GM23338 (cell line): ENCODE measurements around the gene VLDLR. TPM values are rescaled to one million over a fixed set of nuclear protein-coding genes. Genes with fewer than 3 reads are reported as not detected.

ENCODE experiments used
- ATAC-seq: fragments of 200-7000 bp; cut with Tn5 transposase; 3 replicates; pipeline ENCODE4 v1.9.1; 2020
- DNase-seq: peaks from one replicate; pipeline ENCODE4 v3.0.0-alpha.2; 2015; ENCODE audit warnings: low spot score
- H2AFZ ChIP-seq: fragments of 200-600 bp; sonication (generic); 2 replicates; pipeline ENCODE4 v1.8.0; 2016; ENCODE audit warnings: antibody characterized with exemption, mild to moderate bottlenecking, moderate library complexity
- H3F3A ChIP-seq: fragments of 200-600 bp; sonication (generic); replicated peaks from 2 replicates; pipeline ENCODE4 v1.8.0; 2017; ENCODE audit warnings: antibody characterized with exemption, mixed run types, low read depth
- H3K27ac ChIP-seq: fragments of 200-600 bp; sonication (generic); 2 replicates; pipeline ENCODE4 v1.6.1; 2016; ENCODE audit warnings: low read depth
- H3K27me3 ChIP-seq: fragments of 200-600 bp; sonication (generic); 2 replicates; pipeline ENCODE4 v1.8.0; 2016; ENCODE audit warnings: mild to moderate bottlenecking, mixed run types, moderate library complexity; ENCODE audit not compliant: insufficient read depth
- H3K36me3 ChIP-seq: fragments of 200-600 bp; sonication (generic); 2 replicates; pipeline ENCODE4 v1.8.0; 2016; ENCODE audit warnings: mild to moderate bottlenecking; ENCODE audit not compliant: insufficient read depth
- H3K4me1 ChIP-seq: fragments of 200-600 bp; sonication (generic); 2 replicates; pipeline ENCODE4 v1.8.0; 2016; ENCODE audit warnings: mild to moderate bottlenecking, moderate library complexity; ENCODE audit not compliant: insufficient read depth
- H3K4me2 ChIP-seq: fragments of 200-600 bp; sonication (generic); 2 replicates; pipeline ENCODE4 v1.7.1; 2017; ENCODE audit warnings: mixed run types
- H3K4me3 ChIP-seq: fragments of 200-600 bp; sonication (generic); 2 replicates; pipeline ENCODE4 v1.6.1; 2016; ENCODE audit warnings: mixed run types
- H3K79me2 ChIP-seq: fragments of 200-600 bp; sonication (generic); replicated peaks from 2 replicates; pipeline ENCODE4 v1.8.0; 2017; ENCODE audit warnings: mild to moderate bottlenecking; ENCODE audit not compliant: insufficient read depth
- H3K9me2 ChIP-seq: fragments of 200-600 bp; sonication (generic); 2 replicates; pipeline ENCODE4 v1.8.0; 2017; ENCODE audit not compliant: insufficient read depth
- H4K20me1 ChIP-seq: fragments of 200-600 bp; sonication (generic); replicated peaks from 2 replicates; pipeline ENCODE4 v1.8.0; 2017; ENCODE audit warnings: mild to moderate bottlenecking; ENCODE audit not compliant: insufficient read depth
- H3K27ac Mint-ChIP-seq: 2 replicates; pipeline ENCODE4 v1.8.0; 2020; ENCODE audit warnings: inconsistent platforms, mild to moderate bottlenecking, moderate library complexity, mixed read lengths
- H3K27me3 Mint-ChIP-seq: 3 replicates; pipeline ENCODE4 v1.8.0; 2022; ENCODE audit warnings: low read depth, mild to moderate bottlenecking, moderate library complexity, mixed read lengths, inconsistent platforms; ENCODE audit not compliant: insufficient read depth, poor library complexity
- H3K36me3 Mint-ChIP-seq: 3 replicates; pipeline ENCODE4 v1.8.0; 2021; ENCODE audit warnings: low read depth, mild to moderate bottlenecking, inconsistent platforms, moderate library complexity, mixed read lengths
- H3K4me1 Mint-ChIP-seq: 3 replicates; pipeline ENCODE4 v1.8.0; 2020; ENCODE audit warnings: mild to moderate bottlenecking, inconsistent platforms, mixed read lengths
- H3K4me3 Mint-ChIP-seq: 3 replicates; pipeline ENCODE4 v1.8.0; 2021; ENCODE audit warnings: moderate library complexity, mild to moderate bottlenecking, inconsistent platforms, mixed read lengths
- H3K9me3 Mint-ChIP-seq: 3 replicates; pipeline ENCODE4 v1.8.0; 2020; ENCODE audit warnings: moderate library complexity, mild to moderate bottlenecking, inconsistent platforms, mixed read lengths
- CREB1 ChIP-seq: fragments of 250-450 bp; sonication (Bioruptor Pico); IDR thresholded peaks from 2 replicates; pipeline ENCODE4 v1.5.0; 2020; ENCODE audit warnings: low read depth, mild to moderate bottlenecking, moderate library complexity
- EZH2 ChIP-seq: fragments of 200-600 bp; sonication (generic); IDR thresholded peaks from one replicate; pipeline ENCODE4 v1.8.0; 2017; ENCODE audit warnings: antibody characterized with exemption, mild to moderate bottlenecking, low read depth; ENCODE audit not compliant: unreplicated experiment
- EZH2phosphoT487 ChIP-seq: fragments of 200-600 bp; sonication (generic); IDR thresholded peaks from one replicate; pipeline ENCODE4 v1.8.1; 2018; ENCODE audit warnings: antibody characterized with exemption; ENCODE audit not compliant: unreplicated experiment
- JUNB ChIP-seq: IDR thresholded peaks from one replicate; pipeline ENCODE4 v1.6.1; 2016; ENCODE audit warnings: antibody characterized with exemption; ENCODE audit not compliant: unreplicated experiment
- NANOG ChIP-seq: IDR thresholded peaks from 2 replicates; pipeline ENCODE4 v1.6.1; 2016; ENCODE audit warnings: antibody characterized with exemption, borderline replicate concordance
- POLR2AphosphoS5 ChIP-seq: IDR thresholded peaks from 2 replicates; pipeline ENCODE4 v1.6.1; 2016; ENCODE audit warnings: antibody characterized with exemption, low read depth
- STAT1 ChIP-seq: IDR thresholded peaks from one replicate; pipeline ENCODE4 v1.6.1; 2016; ENCODE audit warnings: antibody characterized with exemption; ENCODE audit not compliant: unreplicated experiment
- ZNF114 ChIP-seq: fragments of 250-450 bp; sonication (Bioruptor Pico); IDR thresholded peaks from 2 replicates; pipeline ENCODE4 v1.5.0; 2020; ENCODE audit warnings: mild to moderate bottlenecking, moderate library complexity
- ZNF331 ChIP-seq: fragments of 250-450 bp; sonication (Bioruptor Pico); IDR thresholded peaks from 2 replicates; pipeline ENCODE4 v1.5.0; 2020; ENCODE audit warnings: low read depth, mild to moderate bottlenecking, moderate library complexity
- polyA plus RNA-seq: library from polyadenylated mRNA; unstranded; fragments of >200 nt; fragmentation: Nextera tagmentation; extraction: Ambion mirVana; gene quantifications from 2 replicates; pipeline ENCODE4 v1.2.1, GENCODE V29; 2016
- total RNA-seq: library from RNA; depleted of rRNA; stranded (reverse); fragments of >200 nt; shearing (Covaris generic); gene quantifications from 2 replicates; pipeline ENCODE4 v1.2.3, GENCODE V29; 2014
- TF ChIP-seq, protein P1 (sequence below): IDR thresholded peaks from one replicate; pipeline ENCODE4 v1.6.1; 2018; ENCODE audit warnings: antibody characterized with exemption; ENCODE audit not compliant: unreplicated experiment
- TF ChIP-seq, protein P2 (sequence below): fragments of 250-450 bp; sonication (Bioruptor Pico); IDR thresholded peaks from 2 replicates; pipeline ENCODE4 v1.5.0; 2020; ENCODE audit warnings: mild to moderate bottlenecking, moderate library complexity
- TF ChIP-seq, protein P3 (sequence below), 2 experiments: fragments of 200-600 bp in 1 of 2; sonication (generic) in 1 of 2; conservative IDR thresholded peaks; 2 replicates each; pipeline versions ENCODE4 v1.5.1 to v1.6.1; 2016 to 2017; ENCODE audit warnings: antibody characterized with exemption in 2 of 2, low read depth in 2 of 2, mild to moderate bottlenecking in 2 of 2, moderate library complexity in 1 of 2
- TF ChIP-seq, protein P4 (sequence below): IDR thresholded peaks from 2 replicates; pipeline ENCODE4 v1.6.1; 2016; ENCODE audit warnings: antibody characterized with exemption

VLDLR gene
- total and polyA plus RNA-seq, 2 experiments from 2014 or later = 14.9 to 49.8 TPM

DNA sequence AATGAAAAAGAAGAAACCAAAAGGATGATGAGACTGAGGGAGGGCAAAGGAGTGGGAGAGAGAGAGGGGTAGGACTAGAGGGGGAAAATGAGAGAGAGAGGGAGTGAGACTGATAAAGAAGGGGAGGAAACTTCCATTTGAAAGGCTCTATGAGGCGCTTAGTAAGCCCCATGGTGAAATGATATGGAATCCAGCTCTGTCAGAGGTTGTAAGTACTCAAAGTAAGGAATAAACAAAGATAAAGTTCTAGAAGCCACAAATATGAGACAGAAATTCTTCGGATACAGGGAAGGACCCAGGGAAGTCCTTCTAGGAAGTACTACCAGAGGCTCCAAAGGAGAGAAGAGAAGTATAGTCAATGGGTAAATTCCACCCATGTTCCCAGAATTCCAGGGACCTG, 21.7 kb upstream of the VLDLR start:
- no peak overlapping the region for H3K4me2 ChIP-seq
- no peak overlapping the region for H3K4me3 ChIP-seq
- H3K4me1 ChIP-seq = no peaks in the 10 kb centered on the region
- no peaks in the 10 kb centered on the region for H3K9me2 ChIP-seq
- H3F3A ChIP-seq = no peaks in the 10 kb centered on the region
- H3K27ac Mint-ChIP-seq = no peak overlapping the region
- H3K27me3 Mint-ChIP-seq = no peaks in the 10 kb centered on the region
- no peaks in the 10 kb centered on the region for H3K27me3 ChIP-seq
- ATAC-seq (no peak), DNase-seq (no peak)
- no peaks in the 10 kb centered on the region for H3K9me3 Mint-ChIP-seq
- H4K20me1 ChIP-seq = no peaks in the 10 kb centered on the region
- H3K36me3 ChIP-seq = no peaks in the 10 kb centered on the region
- TF ChIP-seq STAT1 = no peak
- TF ChIP-seq JUNB = no peak
- TF ChIP-seq EZH2phosphoT487 = no peak
- TF ChIP-seq ZNF331 (CRISPR knock-in tag) = no peak
- TF ChIP-seq ZNF114 (CRISPR knock-in tag) = no peak
- TF ChIP-seq POLR2AphosphoS5 = no peak
- TF ChIP-seq, protein P1, sequence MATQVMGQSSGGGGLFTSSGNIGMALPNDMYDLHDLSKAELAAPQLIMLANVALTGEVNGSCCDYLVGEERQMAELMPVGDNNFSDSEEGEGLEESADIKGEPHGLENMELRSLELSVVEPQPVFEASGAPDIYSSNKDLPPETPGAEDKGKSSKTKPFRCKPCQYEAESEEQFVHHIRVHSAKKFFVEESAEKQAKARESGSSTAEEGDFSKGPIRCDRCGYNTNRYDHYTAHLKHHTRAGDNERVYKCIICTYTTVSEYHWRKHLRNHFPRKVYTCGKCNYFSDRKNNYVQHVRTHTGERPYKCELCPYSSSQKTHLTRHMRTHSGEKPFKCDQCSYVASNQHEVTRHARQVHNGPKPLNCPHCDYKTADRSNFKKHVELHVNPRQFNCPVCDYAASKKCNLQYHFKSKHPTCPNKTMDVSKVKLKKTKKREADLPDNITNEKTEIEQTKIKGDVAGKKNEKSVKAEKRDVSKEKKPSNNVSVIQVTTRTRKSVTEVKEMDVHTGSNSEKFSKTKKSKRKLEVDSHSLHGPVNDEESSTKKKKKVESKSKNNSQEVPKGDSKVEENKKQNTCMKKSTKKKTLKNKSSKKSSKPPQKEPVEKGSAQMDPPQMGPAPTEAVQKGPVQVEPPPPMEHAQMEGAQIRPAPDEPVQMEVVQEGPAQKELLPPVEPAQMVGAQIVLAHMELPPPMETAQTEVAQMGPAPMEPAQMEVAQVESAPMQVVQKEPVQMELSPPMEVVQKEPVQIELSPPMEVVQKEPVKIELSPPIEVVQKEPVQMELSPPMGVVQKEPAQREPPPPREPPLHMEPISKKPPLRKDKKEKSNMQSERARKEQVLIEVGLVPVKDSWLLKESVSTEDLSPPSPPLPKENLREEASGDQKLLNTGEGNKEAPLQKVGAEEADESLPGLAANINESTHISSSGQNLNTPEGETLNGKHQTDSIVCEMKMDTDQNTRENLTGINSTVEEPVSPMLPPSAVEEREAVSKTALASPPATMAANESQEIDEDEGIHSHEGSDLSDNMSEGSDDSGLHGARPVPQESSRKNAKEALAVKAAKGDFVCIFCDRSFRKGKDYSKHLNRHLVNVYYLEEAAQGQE = no peak
- TF ChIP-seq CREB1 (CRISPR knock-in tag) = no peak
- TF ChIP-seq EZH2 = no peak
- TF ChIP-seq, protein P2, sequence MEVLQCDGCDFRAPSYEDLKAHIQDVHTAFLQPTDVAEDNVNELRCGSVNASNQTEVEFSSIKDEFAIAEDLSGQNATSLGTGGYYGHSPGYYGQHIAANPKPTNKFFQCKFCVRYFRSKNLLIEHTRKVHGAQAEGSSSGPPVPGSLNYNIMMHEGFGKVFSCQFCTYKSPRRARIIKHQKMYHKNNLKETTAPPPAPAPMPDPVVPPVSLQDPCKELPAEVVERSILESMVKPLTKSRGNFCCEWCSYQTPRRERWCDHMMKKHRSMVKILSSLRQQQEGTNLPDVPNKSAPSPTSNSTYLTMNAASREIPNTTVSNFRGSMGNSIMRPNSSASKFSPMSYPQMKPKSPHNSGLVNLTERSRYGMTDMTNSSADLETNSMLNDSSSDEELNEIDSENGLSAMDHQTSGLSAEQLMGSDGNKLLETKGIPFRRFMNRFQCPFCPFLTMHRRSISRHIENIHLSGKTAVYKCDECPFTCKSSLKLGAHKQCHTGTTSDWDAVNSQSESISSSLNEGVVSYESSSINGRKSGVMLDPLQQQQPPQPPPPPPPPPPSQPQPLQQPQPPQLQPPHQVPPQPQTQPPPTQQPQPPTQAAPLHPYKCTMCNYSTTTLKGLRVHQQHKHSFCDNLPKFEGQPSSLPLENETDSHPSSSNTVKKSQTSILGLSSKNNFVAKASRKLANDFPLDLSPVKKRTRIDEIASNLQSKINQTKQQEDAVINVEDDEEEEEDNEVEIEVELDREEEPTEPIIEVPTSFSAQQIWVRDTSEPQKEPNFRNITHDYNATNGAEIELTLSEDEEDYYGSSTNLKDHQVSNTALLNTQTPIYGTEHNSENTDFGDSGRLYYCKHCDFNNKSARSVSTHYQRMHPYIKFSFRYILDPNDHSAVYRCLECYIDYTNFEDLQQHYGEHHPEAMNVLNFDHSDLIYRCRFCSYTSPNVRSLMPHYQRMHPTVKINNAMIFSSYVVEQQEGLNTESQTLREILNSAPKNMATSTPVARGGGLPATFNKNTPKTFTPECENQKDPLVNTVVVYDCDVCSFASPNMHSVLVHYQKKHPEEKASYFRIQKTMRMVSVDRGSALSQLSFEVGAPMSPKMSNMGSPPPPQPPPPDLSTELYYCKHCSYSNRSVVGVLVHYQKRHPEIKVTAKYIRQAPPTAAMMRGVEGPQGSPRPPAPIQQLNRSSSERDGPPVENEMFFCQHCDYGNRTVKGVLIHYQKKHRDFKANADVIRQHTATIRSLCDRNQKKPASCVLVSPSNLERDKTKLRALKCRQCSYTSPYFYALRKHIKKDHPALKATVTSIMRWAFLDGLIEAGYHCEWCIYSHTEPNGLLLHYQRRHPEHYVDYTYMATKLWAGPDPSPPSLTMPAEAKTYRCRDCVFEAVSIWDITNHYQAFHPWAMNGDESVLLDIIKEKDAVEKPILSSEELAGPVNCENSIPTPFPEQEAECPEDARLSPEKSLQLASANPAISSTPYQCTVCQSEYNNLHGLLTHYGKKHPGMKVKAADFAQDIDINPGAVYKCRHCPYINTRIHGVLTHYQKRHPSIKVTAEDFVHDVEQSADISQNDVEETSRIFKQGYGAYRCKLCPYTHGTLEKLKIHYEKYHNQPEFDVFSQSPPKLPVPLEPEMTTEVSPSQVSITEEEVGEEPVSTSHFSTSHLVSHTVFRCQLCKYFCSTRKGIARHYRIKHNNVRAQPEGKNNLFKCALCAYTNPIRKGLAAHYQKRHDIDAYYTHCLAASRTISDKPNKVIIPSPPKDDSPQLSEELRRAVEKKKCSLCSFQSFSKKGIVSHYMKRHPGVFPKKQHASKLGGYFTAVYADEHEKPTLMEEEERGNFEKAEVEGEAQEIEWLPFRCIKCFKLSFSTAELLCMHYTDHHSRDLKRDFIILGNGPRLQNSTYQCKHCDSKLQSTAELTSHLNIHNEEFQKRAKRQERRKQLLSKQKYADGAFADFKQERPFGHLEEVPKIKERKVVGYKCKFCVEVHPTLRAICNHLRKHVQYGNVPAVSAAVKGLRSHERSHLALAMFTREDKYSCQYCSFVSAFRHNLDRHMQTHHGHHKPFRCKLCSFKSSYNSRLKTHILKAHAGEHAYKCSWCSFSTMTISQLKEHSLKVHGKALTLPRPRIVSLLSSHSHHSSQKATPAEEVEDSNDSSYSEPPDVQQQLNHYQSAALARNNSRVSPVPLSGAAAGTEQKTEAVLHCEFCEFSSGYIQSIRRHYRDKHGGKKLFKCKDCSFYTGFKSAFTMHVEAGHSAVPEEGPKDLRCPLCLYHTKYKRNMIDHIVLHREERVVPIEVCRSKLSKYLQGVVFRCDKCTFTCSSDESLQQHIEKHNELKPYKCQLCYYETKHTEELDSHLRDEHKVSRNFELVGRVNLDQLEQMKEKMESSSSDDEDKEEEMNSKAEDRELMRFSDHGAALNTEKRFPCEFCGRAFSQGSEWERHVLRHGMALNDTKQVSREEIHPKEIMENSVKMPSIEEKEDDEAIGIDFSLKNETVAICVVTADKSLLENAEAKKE = no peak
- TF ChIP-seq NANOG = no peak
- TF ChIP-seq, protein P3, sequence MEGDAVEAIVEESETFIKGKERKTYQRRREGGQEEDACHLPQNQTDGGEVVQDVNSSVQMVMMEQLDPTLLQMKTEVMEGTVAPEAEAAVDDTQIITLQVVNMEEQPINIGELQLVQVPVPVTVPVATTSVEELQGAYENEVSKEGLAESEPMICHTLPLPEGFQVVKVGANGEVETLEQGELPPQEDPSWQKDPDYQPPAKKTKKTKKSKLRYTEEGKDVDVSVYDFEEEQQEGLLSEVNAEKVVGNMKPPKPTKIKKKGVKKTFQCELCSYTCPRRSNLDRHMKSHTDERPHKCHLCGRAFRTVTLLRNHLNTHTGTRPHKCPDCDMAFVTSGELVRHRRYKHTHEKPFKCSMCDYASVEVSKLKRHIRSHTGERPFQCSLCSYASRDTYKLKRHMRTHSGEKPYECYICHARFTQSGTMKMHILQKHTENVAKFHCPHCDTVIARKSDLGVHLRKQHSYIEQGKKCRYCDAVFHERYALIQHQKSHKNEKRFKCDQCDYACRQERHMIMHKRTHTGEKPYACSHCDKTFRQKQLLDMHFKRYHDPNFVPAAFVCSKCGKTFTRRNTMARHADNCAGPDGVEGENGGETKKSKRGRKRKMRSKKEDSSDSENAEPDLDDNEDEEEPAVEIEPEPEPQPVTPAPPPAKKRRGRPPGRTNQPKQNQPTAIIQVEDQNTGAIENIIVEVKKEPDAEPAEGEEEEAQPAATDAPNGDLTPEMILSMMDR (conservative IDR thresholded peaks at IDR 0.05; ENCODE audit: low read depth in 2 of 2) = no peak
- TF ChIP-seq, protein P4, sequence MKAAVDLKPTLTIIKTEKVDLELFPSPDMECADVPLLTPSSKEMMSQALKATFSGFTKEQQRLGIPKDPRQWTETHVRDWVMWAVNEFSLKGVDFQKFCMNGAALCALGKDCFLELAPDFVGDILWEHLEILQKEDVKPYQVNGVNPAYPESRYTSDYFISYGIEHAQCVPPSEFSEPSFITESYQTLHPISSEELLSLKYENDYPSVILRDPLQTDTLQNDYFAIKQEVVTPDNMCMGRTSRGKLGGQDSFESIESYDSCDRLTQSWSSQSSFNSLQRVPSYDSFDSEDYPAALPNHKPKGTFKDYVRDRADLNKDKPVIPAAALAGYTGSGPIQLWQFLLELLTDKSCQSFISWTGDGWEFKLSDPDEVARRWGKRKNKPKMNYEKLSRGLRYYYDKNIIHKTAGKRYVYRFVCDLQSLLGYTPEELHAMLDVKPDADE = no peak
- no peak overlapping the region for H3K4me3 Mint-ChIP-seq
- no peak overlapping the region for H3K27ac ChIP-seq
- no peaks in the 10 kb centered on the region; the same call in 1 of the 2 replicates for H3K79me2 ChIP-seq
- H3K36me3 Mint-ChIP-seq = peaks cover 3% of the 10 kb centered on the region; the same call in 2 of the 3 replicates
- H3K4me1 Mint-ChIP-seq = no peaks in the 10 kb centered on the region; the same call in 2 of the 3 replicates
- no peak overlapping the region for H2AFZ ChIP-seq
